HepG2 (cell line): ENCODE data around the gene UQCC2. TPM values are rescaled to one million over a fixed set of nuclear protein-coding genes. Genes with fewer than 3 reads are reported as not detected.

Experiments used
- ATAC-seq: fragments of 200-7000 bp; cut with Tn5 transposase; 3 replicates; pipeline ENCODE4 v1.9.1; 2020; ENCODE audit warnings: mild to moderate bottlenecking, moderate library complexity
- BruUV-seq: library from RNA; stranded (reverse); fragments of 400-500 nt; replicated peaks from 2 replicates; lab custom pipeline; 2021; lab: Mats Ljungman, UMichigan
- CTCF ChIA-PET: fragments of 300-600 bp; formaldehyde crosslinking; extraction: SDS; loops from one replicate; lab custom pipeline; 2021; ENCODE audit warnings: low total read pairs, inconsistent platforms, low intra/inter-chr PET ratio; lab: Yijun Ruan, JAX
- POLR2A ChIA-PET: fragments of 350-600 bp; sonication (Branson Sonifier 250); formaldehyde crosslinking; loops from one replicate; lab custom pipeline; 2020; ENCODE audit warnings: antibody characterized with exemption, inconsistent platforms; lab: Yijun Ruan, JAX
- DNase-seq: peaks from one replicate; pipeline ENCODE4 v3.0.0-alpha.2; 2015; ENCODE audit warnings: low spot score
- FAIRE-seq: peaks from 3 replicates; lab custom pipeline; 2011; peaks lifted over from hg19 to GRCh38; lab: Jason Lieb, UNC
- H2AFZ ChIP-seq: one replicate; pipeline ENCODE4 v1.6.1; 2011; ENCODE audit warnings: low read length, inconsistent platforms
- H3K27ac ChIP-seq: fragments of 300-600 bp; 3 replicates; pipeline ENCODE4 v1.8.0; 2011; ENCODE audit warnings: mixed run types, mild to moderate bottlenecking, mixed read lengths, low read length, inconsistent platforms; ENCODE audit not compliant: insufficient read depth; ENCODE audit errors: extremely low read length
- H3K27me3 ChIP-seq, 2 experiments: fragments of 200-600 bp in 1 of 2; 2 replicates in 1 of 2; 3 replicates in 1 of 2; pipeline versions ENCODE4 v1.6.0 to v1.8.0; 2011; ENCODE audit warnings: low read length in 2 of 2, mild to moderate bottlenecking in 2 of 2, moderate library complexity in 2 of 2, inconsistent platforms in 1 of 2; ENCODE audit not compliant: insufficient read depth in 2 of 2, control insufficient read depth in 1 of 2
- H3K36me3 ChIP-seq, 2 experiments: fragments of 200-600 bp in 1 of 2; replicated peaks in 1 of 2; 2 replicates in 1 of 2; 3 replicates in 1 of 2; pipeline versions ENCODE4 v1.5.1 to v1.8.0; 2011; ENCODE audit warnings: low read length in 2 of 2, inconsistent platforms in 1 of 2; ENCODE audit not compliant: insufficient read depth in 2 of 2, control insufficient read depth in 1 of 2
- H3K4me1 ChIP-seq: 2 replicates; pipeline ENCODE4 v1.5.1; 2012; ENCODE audit warnings: low read length, inconsistent platforms; ENCODE audit not compliant: insufficient read depth
- H3K4me2 ChIP-seq: 2 replicates; pipeline ENCODE4 v1.6.0; 2011; ENCODE audit warnings: low read depth, low read length, inconsistent platforms
- H3K4me3 ChIP-seq, 3 experiments: fragments of 200-600 bp in 1 of 3; sonication (generic), shearing (Covaris generic) in 1 of 3; replicated peaks in 1 of 3; 2 replicates each; pipeline ENCODE4 v1.5.1; 2011 to 2016; ENCODE audit warnings: low read length in 3 of 3, inconsistent platforms in 2 of 3, low read depth in 2 of 3, mild to moderate bottlenecking in 2 of 3, control low read depth in 1 of 3, mixed read lengths in 1 of 3; ENCODE audit not compliant: insufficient read depth in 1 of 3
- H3K79me2 ChIP-seq: one replicate; pipeline ENCODE4 v1.6.1; 2011; ENCODE audit warnings: low read length, inconsistent platforms; ENCODE audit not compliant: insufficient read depth
- H3K9ac ChIP-seq: 2 replicates; pipeline ENCODE4 v1.6.0; 2011; ENCODE audit warnings: mild to moderate bottlenecking, low read depth, low read length, inconsistent platforms; ENCODE audit not compliant: insufficient read depth
- H3K9me3 ChIP-seq: 2 replicates; pipeline ENCODE4 v1.5.1; 2012; ENCODE audit warnings: mild to moderate bottlenecking, low read length
- H4K20me1 ChIP-seq: 2 replicates; pipeline ENCODE4 v1.6.0; 2011; ENCODE audit warnings: inconsistent platforms, mild to moderate bottlenecking, low read length, moderate library complexity; ENCODE audit not compliant: insufficient read depth
- SPEN ChIP-seq: sonication (generic); formaldehyde crosslinking; IDR thresholded peaks from 2 replicates; pipeline ENCODE4 v1.5.1; 2020; ENCODE audit warnings: low read depth, mild to moderate bottlenecking, missing genetic modification reagents
- SRF ChIP-seq: IDR thresholded peaks from 2 replicates; pipeline ENCODE4 v1.6.1; 2011; ENCODE audit warnings: mild to moderate bottlenecking, low read depth, low read length, moderate library complexity
- ZNF788 ChIP-seq: sonication (generic); formaldehyde crosslinking; IDR thresholded peaks from 2 replicates; pipeline ENCODE4 v1.5.0; 2020; ENCODE audit warnings: mild to moderate bottlenecking, missing genetic modification reagents, borderline replicate concordance
- ZSCAN25 ChIP-seq: sonication (generic); formaldehyde crosslinking; IDR thresholded peaks from 2 replicates; pipeline ENCODE4 v1.8.0; 2022; ENCODE audit warnings: mild to moderate bottlenecking, missing genetic modification reagents
- whole genome bisulfite sequencing: methylation state at CpG from one replicate; pipeline ENCODE4 v1.1.6; 2017; ENCODE audit warnings: low lambda C conversion rate; 5-methylcytosine and 5-hydroxymethylcytosine counted together
- in situ Hi-C: cut with HindIII; loops from 2 replicates; pipeline ENCODE4 v1.10.0; 2017; ENCODE audit warnings: low pct_unique_long_range_greater_than_20kb; ENCODE audit not compliant: extremely low pct_ligation_motif_present
- intact Hi-C: fragments of 100-400 bp; cut with micrococcal nuclease; formaldehyde crosslinking; loops from one replicate; pipeline ENCODE4 v1.10.0; 2022; ENCODE audit not compliant: unreplicated experiment
- polyA plus RNA-seq, 8 experiments: library from polyadenylated mRNA; depleted of rRNA in 3 of 8; stranded (reverse) in 7 of 8; unstranded in 1 of 8; fragments of >200 nt; fragmentation: Illumina TruSeq in 4 of 8; extraction: Trizol in 4 of 8; gene quantifications; 2 replicates each; pipeline versions ENCODE4 v1.2.1 to v1.2.3, GENCODE V29; 2011 to 2016; ENCODE audit warnings: low read depth in 4 of 8, missing spikeins in 1 of 8, mixed read lengths in 1 of 8; ENCODE audit not compliant: insufficient read depth in 1 of 8
- total RNA-seq, 5 experiments: library from RNA; depleted of rRNA; stranded (reverse); fragments of >200 nt; fragmentation: Illumina TruSeq; extraction: Trizol; gene quantifications; 2 replicates each; pipeline ENCODE4 v1.2.3, GENCODE V29; 2016; ENCODE audit warnings: low read depth in 1 of 5
- TF ChIP-seq, protein P1 (sequence below): sonication (generic); formaldehyde crosslinking; conservative IDR thresholded peaks from 2 replicates; pipeline ENCODE4 v1.8.0; 2022; ENCODE audit warnings: low read depth, missing genetic modification reagents
- TF ChIP-seq, protein P2 (sequence below): sonication (generic); formaldehyde crosslinking; IDR thresholded peaks from 2 replicates; pipeline ENCODE4 v1.8.0; 2022; ENCODE audit warnings: mild to moderate bottlenecking, missing genetic modification reagents, moderate library complexity

Gene UQCC2
- total and polyA plus RNA-seq, 2 of the 13 experiments (the other 11 are each of a cell fraction or from before 2014, with no cell fraction given), result 82.4 to 238 TPM

DNA sequence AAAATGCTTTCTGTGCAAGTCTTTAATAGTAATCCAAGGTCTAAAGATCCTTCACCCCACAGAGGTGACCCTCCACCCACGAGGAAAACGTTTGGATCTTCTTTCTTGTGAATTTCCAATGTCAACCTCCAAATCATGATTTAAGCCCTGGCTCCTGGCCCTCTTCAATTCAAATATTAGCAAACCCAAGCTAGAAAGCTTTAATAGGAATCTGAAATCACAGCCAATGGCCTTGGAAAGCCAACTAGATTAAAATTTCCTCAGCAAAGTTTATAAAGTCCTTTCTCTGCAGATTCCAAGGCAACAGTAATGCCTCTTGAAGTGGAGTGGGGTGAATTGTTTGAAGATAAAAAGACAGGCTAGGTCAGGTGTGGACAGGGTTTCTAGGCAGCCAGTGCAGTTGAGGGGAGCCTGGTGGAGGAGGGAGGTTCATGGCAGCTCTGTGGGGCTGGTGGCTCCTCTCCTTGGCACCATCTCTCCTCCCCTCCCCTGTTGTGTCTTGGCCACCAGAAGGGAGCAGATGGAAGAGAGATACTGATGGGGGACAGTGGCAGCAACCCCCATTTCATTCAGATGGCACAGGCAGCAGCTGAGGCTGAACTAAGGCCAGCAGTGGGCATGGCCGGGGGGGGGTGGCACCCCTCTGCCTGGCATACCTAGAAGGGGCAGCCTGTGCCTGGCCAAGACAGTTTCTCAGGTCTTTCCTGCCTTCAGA is 12.0 kb upstream of the UQCC2 start:
- H3K79me2 ChIP-seq, result no peaks in the 10 kb centered on the region
- H3K9me3 ChIP-seq, result no peaks in the 10 kb centered on the region
- in situ Hi-C loops, result no loop called here
- TF ChIP-seq, protein P1, sequence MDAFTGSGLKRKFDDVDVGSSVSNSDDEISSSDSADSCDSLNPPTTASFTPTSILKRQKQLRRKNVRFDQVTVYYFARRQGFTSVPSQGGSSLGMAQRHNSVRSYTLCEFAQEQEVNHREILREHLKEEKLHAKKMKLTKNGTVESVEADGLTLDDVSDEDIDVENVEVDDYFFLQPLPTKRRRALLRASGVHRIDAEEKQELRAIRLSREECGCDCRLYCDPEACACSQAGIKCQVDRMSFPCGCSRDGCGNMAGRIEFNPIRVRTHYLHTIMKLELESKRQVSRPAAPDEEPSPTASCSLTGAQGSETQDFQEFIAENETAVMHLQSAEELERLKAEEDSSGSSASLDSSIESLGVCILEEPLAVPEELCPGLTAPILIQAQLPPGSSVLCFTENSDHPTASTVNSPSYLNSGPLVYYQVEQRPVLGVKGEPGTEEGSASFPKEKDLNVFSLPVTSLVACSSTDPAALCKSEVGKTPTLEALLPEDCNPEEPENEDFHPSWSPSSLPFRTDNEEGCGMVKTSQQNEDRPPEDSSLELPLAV, result no peak
- TF ChIP-seq SPEN (CRISPR knock-in tag) (no peak), SRF (no peak), ZNF788 (CRISPR knock-in tag) (no peak), ZSCAN25 (CRISPR knock-in tag) (no peak)
- TF ChIP-seq, protein P2, sequence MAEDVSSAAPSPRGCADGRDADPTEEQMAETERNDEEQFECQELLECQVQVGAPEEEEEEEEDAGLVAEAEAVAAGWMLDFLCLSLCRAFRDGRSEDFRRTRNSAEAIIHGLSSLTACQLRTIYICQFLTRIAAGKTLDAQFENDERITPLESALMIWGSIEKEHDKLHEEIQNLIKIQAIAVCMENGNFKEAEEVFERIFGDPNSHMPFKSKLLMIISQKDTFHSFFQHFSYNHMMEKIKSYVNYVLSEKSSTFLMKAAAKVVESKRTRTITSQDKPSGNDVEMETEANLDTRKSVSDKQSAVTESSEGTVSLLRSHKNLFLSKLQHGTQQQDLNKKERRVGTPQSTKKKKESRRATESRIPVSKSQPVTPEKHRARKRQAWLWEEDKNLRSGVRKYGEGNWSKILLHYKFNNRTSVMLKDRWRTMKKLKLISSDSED (CRISPR knock-in tag), result no peak
- TF ChIP-seq, all 625 proteins: peak for 0
- no peak overlapping the region for H3K4me3 ChIP-seq
- no peak for DNase-seq
- H2AFZ ChIP-seq, result no peak overlapping the region
- H3K36me3 ChIP-seq, result no peaks in the 10 kb centered on the region
- intact Hi-C loops, result no loop called here
- H3K4me2 ChIP-seq, result no peak overlapping the region
- no peak for ATAC-seq
- 30% methylated on average over 3 of the region's 3 CpGs for WGBS
- BruUV-seq, result no TSS peak
- no peaks in the 10 kb centered on the region for H3K4me1 ChIP-seq
- no peak for FAIRE-seq
- POLR2A ChIA-PET, result interaction anchor here (1.8 kb wide), 1 partner anchor 12 kb away, joined by 9 read pairs; the partner anchor contains the start of gene UQCC2
- no peak overlapping the region for H3K27ac ChIP-seq
- no peaks in the 10 kb centered on the region for H4K20me1 ChIP-seq
- peaks cover 0 to 6% of the 10 kb centered on the region in 2 experiments; a peak in 1 of 5 replicates for H3K27me3 ChIP-seq
- CTCF ChIA-PET, result no interaction called here
- no peak overlapping the region for H3K9ac ChIP-seq
